H9 (cell line): ENCODE results near the gene ZFPL1. TPM values are rescaled to one million over a fixed set of nuclear protein-coding genes. Genes with fewer than 3 reads are reported as not detected.

Experiments used
- DNase-seq: peaks from one replicate; pipeline ENCODE4 v3.0.0-alpha.2; 2017
- H2AFZ ChIP-seq: one replicate; pipeline ENCODE4 v1.6.1; 2013; ENCODE audit warnings: mild to moderate bottlenecking, low read length, control low read depth, moderate library complexity
- H2AK5ac ChIP-seq: 2 replicates; pipeline ENCODE4 v1.6.1; 2013; ENCODE audit warnings: low read length, control low read depth, mixed read lengths; ENCODE audit not compliant: insufficient read length
- H2BK120ac ChIP-seq: one replicate; pipeline ENCODE4 v1.6.1; 2013; ENCODE audit warnings: low read depth, mild to moderate bottlenecking, low read length, control low read depth, inconsistent platforms; ENCODE audit not compliant: poor library complexity, severe bottlenecking
- H2BK12ac ChIP-seq: 2 replicates; pipeline ENCODE4 v1.6.1; 2013; ENCODE audit warnings: low read length, control low read depth, mixed read lengths, low read depth; ENCODE audit not compliant: insufficient read length
- H2BK15ac ChIP-seq: 2 replicates; pipeline ENCODE4 v1.6.1; 2013; ENCODE audit warnings: low read depth, low read length, control low read depth
- H2BK20ac ChIP-seq: one replicate; pipeline ENCODE4 v1.6.1; 2013; ENCODE audit warnings: low read depth, mild to moderate bottlenecking, low read length, control low read depth, inconsistent platforms; ENCODE audit not compliant: poor library complexity, severe bottlenecking
- H2BK5ac ChIP-seq: 2 replicates; pipeline ENCODE4 v1.6.1; 2013; ENCODE audit warnings: low read length, control low read depth, mixed read lengths; ENCODE audit not compliant: insufficient read length
- H3K14ac ChIP-seq: 2 replicates; pipeline ENCODE4 v1.6.1; 2013; ENCODE audit warnings: low read length, control low read depth; ENCODE audit not compliant: insufficient read depth
- H3K18ac ChIP-seq: 2 replicates; pipeline ENCODE4 v1.6.1; 2013; ENCODE audit warnings: low read depth, mild to moderate bottlenecking, mixed read lengths, low read length, control low read depth; ENCODE audit not compliant: insufficient read length
- H3K23ac ChIP-seq: 2 replicates; pipeline ENCODE4 v1.6.1; 2013; ENCODE audit warnings: low read length, control low read depth, mixed read lengths, low read depth; ENCODE audit not compliant: insufficient read length
- H3K23me2 ChIP-seq: 2 replicates; pipeline ENCODE4 v1.6.1; 2013; ENCODE audit warnings: low read depth, mild to moderate bottlenecking, mixed read lengths, low read length, control low read depth; ENCODE audit not compliant: insufficient read length, poor library complexity, severe bottlenecking
- H3K27ac ChIP-seq: 2 replicates; pipeline ENCODE4 v1.5.1; 2013; ENCODE audit warnings: low read length, control low read depth, mixed read lengths, low read depth; ENCODE audit not compliant: insufficient read length
- H3K27me3 ChIP-seq: 2 replicates; pipeline ENCODE4 v1.6.1; 2013; ENCODE audit warnings: low read length, control low read depth, inconsistent platforms; ENCODE audit not compliant: insufficient read depth
- H3K4ac ChIP-seq: 2 replicates; pipeline ENCODE4 v1.6.1; 2013; ENCODE audit warnings: low read depth, mild to moderate bottlenecking, control low read depth, inconsistent platforms, low read length, moderate library complexity
- H3K4me1 ChIP-seq: 2 replicates; pipeline ENCODE4 v1.6.1; 2013; ENCODE audit warnings: low read length, control low read depth, inconsistent platforms; ENCODE audit not compliant: insufficient read depth
- H3K4me2 ChIP-seq: 2 replicates; pipeline ENCODE4 v1.6.1; 2013; ENCODE audit warnings: low read length, control low read depth, mixed read lengths; ENCODE audit not compliant: insufficient read length, insufficient read depth
- H3K56ac ChIP-seq: 2 replicates; pipeline ENCODE4 v1.6.1; 2013; ENCODE audit warnings: low read depth, mild to moderate bottlenecking, mixed read lengths, low read length, control low read depth; ENCODE audit not compliant: insufficient read length
- H3K79me1 ChIP-seq: 2 replicates; pipeline ENCODE4 v1.6.1; 2013; ENCODE audit warnings: low read depth, mild to moderate bottlenecking, moderate library complexity, low read length, control low read depth, inconsistent platforms; ENCODE audit not compliant: insufficient read depth, poor library complexity, severe bottlenecking
- H3K79me2 ChIP-seq: 2 replicates; pipeline ENCODE4 v1.6.1; 2013; ENCODE audit warnings: low read length, control low read depth, inconsistent platforms; ENCODE audit not compliant: insufficient read depth
- H3K9ac ChIP-seq: 2 replicates; pipeline ENCODE4 v1.6.1; 2013; ENCODE audit warnings: low read length, control low read depth, mixed read lengths; ENCODE audit not compliant: insufficient read length; ENCODE audit errors: extremely low read depth
- H3K9me3 ChIP-seq: one replicate; pipeline ENCODE4 v1.6.1; 2013; ENCODE audit warnings: low read depth, low read length, inconsistent platforms; ENCODE audit not compliant: control insufficient read depth
- H3T11ph ChIP-seq: one replicate; pipeline ENCODE4 v1.6.1; 2013; ENCODE audit warnings: mild to moderate bottlenecking, low read length, control low read depth, inconsistent platforms
- H4K20me1 ChIP-seq: one replicate; pipeline ENCODE4 v1.6.1; 2013; ENCODE audit not compliant: control insufficient read depth, insufficient read length, insufficient read depth
- H4K5ac ChIP-seq: 2 replicates; pipeline ENCODE4 v1.6.1; 2013; ENCODE audit warnings: low read depth, mild to moderate bottlenecking, mixed read lengths, low read length, control low read depth; ENCODE audit not compliant: insufficient read length
- H4K8ac ChIP-seq: replicated peaks from 2 replicates; pipeline ENCODE4 v1.6.1; 2013; ENCODE audit warnings: low read length, control low read depth, mixed read lengths, low read depth; ENCODE audit not compliant: insufficient read length
- H4K91ac ChIP-seq: 2 replicates; pipeline ENCODE4 v1.6.1; 2013; ENCODE audit warnings: low read depth, mild to moderate bottlenecking, moderate library complexity, mixed read lengths, low read length, control low read depth; ENCODE audit not compliant: insufficient read length
- H3K27ac Mint-ChIP-seq, 3 experiments: 2 replicates in 2 of 3; 3 replicates in 1 of 3; pipeline ENCODE4 v1.8.0; 2020 to 2021; ENCODE audit warnings: mixed read lengths in 3 of 3, mild to moderate bottlenecking in 1 of 3, moderate library complexity in 1 of 3
- H3K27me3 Mint-ChIP-seq: 2 replicates; pipeline ENCODE4 v1.8.0; 2021; ENCODE audit warnings: low read depth, mild to moderate bottlenecking, moderate library complexity, mixed read lengths
- H3K36me3 Mint-ChIP-seq, 3 experiments: 2 replicates in 2 of 3; 3 replicates in 1 of 3; pipeline ENCODE4 v1.8.0; 2020 to 2021; ENCODE audit warnings: low read depth in 3 of 3, mixed read lengths in 3 of 3; ENCODE audit not compliant: insufficient read depth in 1 of 3
- H3K4me1 Mint-ChIP-seq, 2 experiments: 2 replicates each; pipeline ENCODE4 v1.8.0; 2020; ENCODE audit warnings: mixed read lengths in 2 of 2
- H3K4me3 Mint-ChIP-seq, 2 experiments: 2 replicates in 1 of 2; 3 replicates in 1 of 2; pipeline ENCODE4 v1.8.0; 2020 to 2021; ENCODE audit warnings: mild to moderate bottlenecking in 2 of 2, mixed read lengths in 2 of 2, moderate library complexity in 1 of 2
- H3K9me3 Mint-ChIP-seq, 2 experiments: 2 replicates in 1 of 2; 3 replicates in 1 of 2; pipeline ENCODE4 v1.8.0; 2020; ENCODE audit warnings: mild to moderate bottlenecking in 2 of 2, mixed read lengths in 2 of 2, moderate library complexity in 1 of 2
- WGBS: extraction: QIAGEN DNeasy Blood & Tissue Kit; methylation state at CpG from one replicate; pipeline ENCODE4 v1.1.7; 2013; ENCODE audit warnings: missing lambda C conversion rate, low lambda C conversion rate, mixed read lengths; ENCODE audit not compliant: insufficient read length; ENCODE audit errors: extremely low coverage; 5-methylcytosine and 5-hydroxymethylcytosine counted together
- total RNA-seq: library from RNA; stranded (reverse); gene quantifications from 2 replicates; pipeline ENCODE4 v1.2.1, GENCODE V29; 2021
- TF ChIP-seq, protein P1 (sequence below): fragments of 200-600 bp; sonication (generic); conservative IDR thresholded peaks from 3 replicates; pipeline ENCODE4 v1.8.0; 2021; ENCODE audit warnings: antibody characterized with exemption, mild to moderate bottlenecking

The ZFPL1 gene
- total RNA-seq, 1 experiment from 2014 or later, result 24.2 TPM

DNA sequence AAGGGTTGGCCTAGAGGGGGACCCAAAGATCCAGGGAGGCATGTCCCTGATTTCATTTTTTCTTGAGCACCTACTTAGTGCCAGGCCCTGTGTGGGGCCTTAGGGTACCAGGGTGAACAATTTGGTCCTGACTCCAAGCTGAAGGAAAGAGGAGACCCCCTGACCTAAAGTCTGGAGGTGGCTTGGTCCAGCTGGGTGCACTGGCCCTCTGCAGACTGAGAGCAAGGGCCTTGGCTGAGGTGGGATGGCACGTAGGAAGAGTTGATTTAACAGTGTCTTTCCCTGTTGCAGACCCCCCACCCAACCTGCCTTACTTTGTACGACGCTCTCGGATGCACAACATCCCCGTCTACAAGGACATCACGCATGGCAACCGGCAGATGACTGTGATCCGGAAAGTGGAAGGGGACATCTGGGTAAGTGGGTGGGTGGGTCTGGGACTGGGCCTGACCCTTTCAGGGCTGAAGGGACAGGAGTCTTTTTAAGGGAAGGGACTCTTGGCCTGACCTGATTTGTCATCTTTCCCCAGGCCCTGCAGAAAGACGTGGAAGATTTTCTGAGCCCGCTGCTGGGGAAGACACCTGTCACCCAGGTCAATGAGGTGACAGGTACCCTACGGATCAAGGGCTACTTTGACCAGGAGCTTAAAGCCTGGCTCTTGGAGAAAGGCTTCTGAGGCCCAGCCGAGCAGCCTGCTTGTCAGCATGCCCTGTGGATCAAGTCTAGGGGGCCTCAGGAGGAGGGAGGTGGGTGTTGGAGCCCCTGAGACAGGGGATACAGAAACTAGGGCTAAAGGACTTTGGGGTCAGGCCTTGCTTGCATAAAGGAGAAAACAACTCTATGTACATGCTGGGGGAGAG is 41.4 kb downstream of the ZFPL1 start:
- Histone ChIP-seq H3K79me2 (peaks cover 9% of the 10 kb centered on the region; the same call in 1 of the 2 replicates), H3K4ac (no peak overlapping the region), H2BK120ac (no peak overlapping the region), H3K79me1 (peaks cover 5% of the 10 kb centered on the region), H3K27me3 (no peaks in the 10 kb centered on the region), H3K14ac (no peak overlapping the region), H3K9ac (no peak overlapping the region), H3K4me1 (no peaks in the 10 kb centered on the region), H3K23me2 (peaks cover 6% of the 10 kb centered on the region), H2BK5ac (no peak overlapping the region), H2BK12ac (no peak overlapping the region), H2BK20ac (no peak overlapping the region), H4K91ac (no peak overlapping the region), H3K4me2 (no peak overlapping the region), H3K56ac (no peak overlapping the region), H2AFZ (no peak overlapping the region), H4K20me1 (no peaks in the 10 kb centered on the region), H3K18ac (no peak overlapping the region), H4K5ac (no peak overlapping the region), H4K8ac (no peak overlapping the region), H3K23ac (no peak overlapping the region), H2AK5ac (no peak overlapping the region), H3K9me3 (no peaks in the 10 kb centered on the region), H2BK15ac (no peak overlapping the region), H3K27ac (no peak overlapping the region), H3T11ph (no peak overlapping the region)
- Mint-ChIP-seq H3K36me3 (peaks cover 26 to 60% (median 59%) of the 10 kb centered on the region in 3 experiments), H3K27ac (no peak overlapping the region), H3K4me1 (peaks cover 4 to 15% of the 10 kb centered on the region in 2 experiments), H3K4me3 (peak overlapping the region in 1 of 2 experiments; percentile 42; a peak in 1 of 5 replicates), H3K9me3 (no peaks in the 10 kb centered on the region), H3K27me3 (no peaks in the 10 kb centered on the region)
- WGBS, result no CpG with 5 or more reads among the region's 12 CpGs
- no peak for DNase-seq
- TF ChIP-seq, protein P1, sequence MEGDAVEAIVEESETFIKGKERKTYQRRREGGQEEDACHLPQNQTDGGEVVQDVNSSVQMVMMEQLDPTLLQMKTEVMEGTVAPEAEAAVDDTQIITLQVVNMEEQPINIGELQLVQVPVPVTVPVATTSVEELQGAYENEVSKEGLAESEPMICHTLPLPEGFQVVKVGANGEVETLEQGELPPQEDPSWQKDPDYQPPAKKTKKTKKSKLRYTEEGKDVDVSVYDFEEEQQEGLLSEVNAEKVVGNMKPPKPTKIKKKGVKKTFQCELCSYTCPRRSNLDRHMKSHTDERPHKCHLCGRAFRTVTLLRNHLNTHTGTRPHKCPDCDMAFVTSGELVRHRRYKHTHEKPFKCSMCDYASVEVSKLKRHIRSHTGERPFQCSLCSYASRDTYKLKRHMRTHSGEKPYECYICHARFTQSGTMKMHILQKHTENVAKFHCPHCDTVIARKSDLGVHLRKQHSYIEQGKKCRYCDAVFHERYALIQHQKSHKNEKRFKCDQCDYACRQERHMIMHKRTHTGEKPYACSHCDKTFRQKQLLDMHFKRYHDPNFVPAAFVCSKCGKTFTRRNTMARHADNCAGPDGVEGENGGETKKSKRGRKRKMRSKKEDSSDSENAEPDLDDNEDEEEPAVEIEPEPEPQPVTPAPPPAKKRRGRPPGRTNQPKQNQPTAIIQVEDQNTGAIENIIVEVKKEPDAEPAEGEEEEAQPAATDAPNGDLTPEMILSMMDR, result no peak
